A549 (cell line): ENCODE results near the gene VPS51. TPM values are rescaled to one million over a fixed set of nuclear protein-coding genes. Genes with fewer than 3 reads are reported as not detected.

ENCODE experiments used
- ATAC-seq, 2 experiments: fragments of 200-7000 bp in 1 of 2; fragments of >200 bp in 1 of 2; cut with Nextera tagmentation in 1 of 2; cut with Tn5 transposase in 1 of 2; 3 replicates each; pipeline versions ENCODE4 v1.8.0 to v1.9.1; 2018 to 2020; ENCODE audit warnings: mild to moderate bottlenecking in 1 of 2, moderate library complexity in 1 of 2
- CTCF ChIA-PET: fragments of 300-600 bp; sonication (Branson Sonifier 250); formaldehyde crosslinking; extraction: SDS; loops from one replicate; lab custom pipeline; 2021; ENCODE audit warnings: antibody characterized with exemption, inconsistent platforms; lab: Yijun Ruan, JAX
- POLR2A ChIA-PET: fragments of 350-600 bp; formaldehyde crosslinking; extraction: SDS; loops from one replicate; lab custom pipeline; 2021; ENCODE audit warnings: antibody characterized with exemption, inconsistent platforms; lab: Yijun Ruan, JAX
- DNase-seq, 2 experiments: peaks; one replicate each; pipeline versions ENCODE4 v3.0.0 to v3.0.0-alpha.2; 2011 to 2016; ENCODE audit warnings: low read depth in 1 of 2, low spot score in 1 of 2
- FAIRE-seq: peaks from 2 replicates; lab custom pipeline; 2011; peaks lifted over from hg19 to GRCh38; lab: Jason Lieb, UNC
- H3K27ac ChIP-seq, 2 experiments: fragments of >200 bp; sonication (Bioruptor Twin); formaldehyde crosslinking; 3 replicates each; pipeline ENCODE4 v1.5.1; 2016 to 2017
- H3K4me1 ChIP-seq: fragments of >200 bp; sonication (Bioruptor Twin); formaldehyde crosslinking; 3 replicates; pipeline ENCODE4 v1.6.1; 2016
- H3K4me2 ChIP-seq: fragments of >200 bp; sonication (Bioruptor Twin); formaldehyde crosslinking; 3 replicates; pipeline ENCODE4 v1.6.1; 2016
- H3K4me3 ChIP-seq: fragments of >200 bp; sonication (Bioruptor Twin); formaldehyde crosslinking; 3 replicates; pipeline ENCODE4 v1.5.1; 2016
- H3K9me3 ChIP-seq: fragments of >200 bp; sonication (Bioruptor Twin); formaldehyde crosslinking; 3 replicates; pipeline ENCODE4 v1.6.1; 2016
- BCL3 ChIP-seq: fragments of >200 bp; sonication (Bioruptor Twin); formaldehyde crosslinking; IDR thresholded peaks from 3 replicates; pipeline ENCODE4 v1.6.1; 2016
- CBX8 ChIP-seq: fragments of 200-600 bp; sonication (generic); IDR thresholded peaks from 2 replicates; pipeline ENCODE4 v1.6.1; 2016
- E2F6 ChIP-seq: IDR thresholded peaks from 2 replicates; pipeline ENCODE4 v1.6.1; 2012; ENCODE audit warnings: low read depth, borderline replicate concordance
- EHF ChIP-seq: fragments of 250-450 bp; sonication (Bioruptor Pico); IDR thresholded peaks from 2 replicates; pipeline ENCODE4 v1.5.0; 2020; ENCODE audit warnings: mild to moderate bottlenecking
- EP300 ChIP-seq, 2 experiments: fragments of >200 bp; sonication (Bioruptor Twin); formaldehyde crosslinking; IDR thresholded peaks; 2 replicates in 1 of 2; 3 replicates in 1 of 2; pipeline ENCODE4 v1.6.1; 2016 to 2017
- ESRRA ChIP-seq: fragments of 150-350 bp; IDR thresholded peaks from 2 replicates; pipeline ENCODE4 v1.6.1; 2014; ENCODE audit warnings: mild to moderate bottlenecking, low read length, borderline replicate concordance
- FOSB ChIP-seq: fragments of 250-450 bp; sonication (Bioruptor Pico); IDR thresholded peaks from 2 replicates; pipeline ENCODE4 v1.5.0; 2020; ENCODE audit warnings: mild to moderate bottlenecking, moderate library complexity
- FOSL2 ChIP-seq, 2 experiments: fragments of 450-650 bp in 1 of 2; fragments of >200 bp in 1 of 2; sonication (Bioruptor Twin) in 1 of 2; formaldehyde crosslinking; IDR thresholded peaks; 2 replicates each; pipeline versions ENCODE4 v1.5.0 to v1.6.1; 2016 to 2020; ENCODE audit warnings: mild to moderate bottlenecking in 1 of 2, moderate library complexity in 1 of 2
- HOXB13 ChIP-seq: fragments of 250-450 bp; sonication (Bioruptor Pico); IDR thresholded peaks from 2 replicates; pipeline ENCODE4 v1.5.0; 2020; ENCODE audit warnings: low read depth, mild to moderate bottlenecking, moderate library complexity
- HOXB5 ChIP-seq: fragments of 250-450 bp; sonication (Bioruptor Pico); IDR thresholded peaks from 2 replicates; pipeline ENCODE4 v1.5.0; 2020; ENCODE audit warnings: mild to moderate bottlenecking, moderate library complexity
- JUN ChIP-seq, 2 experiments: fragments of >200 bp; sonication (Bioruptor Twin); formaldehyde crosslinking; IDR thresholded peaks; 2 replicates in 1 of 2; 3 replicates in 1 of 2; pipeline ENCODE4 v1.6.1; 2016 to 2017
- JUNB ChIP-seq: fragments of >200 bp; sonication (Bioruptor Twin); formaldehyde crosslinking; IDR thresholded peaks from 2 replicates; pipeline ENCODE4 v1.6.1; 2016
- KDM1A ChIP-seq: fragments of 200-600 bp; sonication (generic); IDR thresholded peaks from 2 replicates; pipeline ENCODE4 v1.6.1; 2016; ENCODE audit warnings: low read depth, mild to moderate bottlenecking
- MAFK ChIP-seq: fragments of 450-650 bp; IDR thresholded peaks from 2 replicates; pipeline ENCODE4 v1.6.1; 2014; ENCODE audit not compliant: partially characterized antibody
- MAZ ChIP-seq: fragments of 150-350 bp; IDR thresholded peaks from 2 replicates; pipeline ENCODE4 v1.6.1; 2014; ENCODE audit warnings: antibody characterized with exemption, low read depth, low read length, borderline replicate concordance
- NPAS2 ChIP-seq: fragments of 250-450 bp; sonication (Bioruptor Pico); IDR thresholded peaks from 2 replicates; pipeline ENCODE4 v1.8.0; 2022; ENCODE audit warnings: mild to moderate bottlenecking, moderate library complexity, borderline replicate concordance
- NR3C1 ChIP-seq: fragments of >200 bp; sonication (Bioruptor Twin); formaldehyde crosslinking; IDR thresholded peaks from 3 replicates; pipeline ENCODE4 v1.6.1; 2017
- PHF8 ChIP-seq: fragments of 200-600 bp; sonication (generic); IDR thresholded peaks from 2 replicates; pipeline ENCODE4 v1.6.1; 2016; ENCODE audit warnings: low read depth, mild to moderate bottlenecking, antibody characterized with exemption, moderate library complexity, borderline replicate concordance
- POLR2A ChIP-seq: IDR thresholded peaks from 2 replicates; pipeline ENCODE4 v1.6.1; 2012; ENCODE audit warnings: mild to moderate bottlenecking, low read length
- POLR2AphosphoS2 ChIP-seq: conservative IDR thresholded peaks from 2 replicates; pipeline ENCODE4 v1.6.1; 2012; ENCODE audit warnings: low read length, improper control_type of control experiment, inconsistent platforms
- RARB ChIP-seq: fragments of 250-450 bp; sonication (Bioruptor Pico); IDR thresholded peaks from 2 replicates; pipeline ENCODE4 v1.8.0; 2021; ENCODE audit warnings: mild to moderate bottlenecking, moderate library complexity
- RCOR1 ChIP-seq: fragments of 150-350 bp; IDR thresholded peaks from 2 replicates; pipeline ENCODE4 v1.6.1; 2014; ENCODE audit warnings: antibody characterized with exemption, low read length, low read depth
- RFX5 ChIP-seq: fragments of 450-650 bp; IDR thresholded peaks from 2 replicates; pipeline ENCODE4 v1.7.1; 2014; ENCODE audit warnings: antibody characterized with exemption, mild to moderate bottlenecking, moderate library complexity
- RNF2 ChIP-seq: fragments of 200-600 bp; sonication (generic); IDR thresholded peaks from 2 replicates; pipeline ENCODE4 v1.6.1; 2016; ENCODE audit warnings: low read depth, mild to moderate bottlenecking, antibody characterized with exemption, moderate library complexity, borderline replicate concordance
- SREBF2 ChIP-seq: fragments of 450-650 bp; IDR thresholded peaks from 2 replicates; pipeline ENCODE4 v1.6.1; 2014; ENCODE audit warnings: mild to moderate bottlenecking, moderate library complexity
- ZNF302 ChIP-seq: fragments of 250-450 bp; sonication (Bioruptor Pico); IDR thresholded peaks from 2 replicates; pipeline ENCODE4 v1.9.0; 2021; ENCODE audit warnings: inconsistent platforms, mild to moderate bottlenecking, moderate library complexity
- ZSCAN20 ChIP-seq: fragments of 250-450 bp; sonication (Bioruptor Pico); IDR thresholded peaks from 2 replicates; pipeline ENCODE4 v1.8.0; 2022; ENCODE audit warnings: mild to moderate bottlenecking, moderate library complexity
- WGBS: methylation state at CpG from one replicate; pipeline ENCODE4 v1.1.6; 2017; ENCODE audit errors: missing lambda C conversion rate; 5-methylcytosine and 5-hydroxymethylcytosine counted together
- polyA plus RNA-seq, 4 experiments: library from polyadenylated mRNA; depleted of rRNA in 3 of 4; stranded (reverse); fragments of >200 nt; fragmentation: RNase III in 1 of 4; extraction: RNeasy Plus Mini Kit Qiagen cat#74134 plus additional on column Dnase treatment in 1 of 4; gene quantifications; 2 replicates in 3 of 4; 3 replicates in 1 of 4; pipeline ENCODE4 v1.2.3, GENCODE V29; 2011 to 2017
- TF ChIP-seq, protein P1 (sequence below): IDR thresholded peaks from 2 replicates; pipeline ENCODE4 v1.6.1; 2012
- TF ChIP-seq, protein P2 (sequence below): fragments of 250-450 bp; sonication (Bioruptor Pico); IDR thresholded peaks from 2 replicates; pipeline ENCODE4 v1.5.0; 2021; ENCODE audit warnings: mild to moderate bottlenecking, moderate library complexity, borderline replicate concordance

Gene VPS51
- polyA plus RNA-seq, 2 of the 4 experiments (the other 2 are of a cell fraction), result 37.2 to 51.0 TPM

GRCh38 chr11:65095427-65095826 lies 587 bp upstream of the VPS51 start:
- FAIRE-seq, result no peak
- TF ChIP-seq EHF, result no peak
- TF ChIP-seq RNF2, result no peak
- no peak for TF ChIP-seq ESRRA
- no peak for TF ChIP-seq HOXB5 (CRISPR knock-in tag)
- no peak for TF ChIP-seq FOSB (CRISPR knock-in tag)
- no peak for TF ChIP-seq MAFK
- no peak for TF ChIP-seq RFX5
- TF ChIP-seq PHF8, result no peak
- no peak for TF ChIP-seq ZNF302 (CRISPR knock-in tag)
- no peak for TF ChIP-seq NPAS2 (CRISPR knock-in tag)
- no peak for TF ChIP-seq ZSCAN20 (CRISPR knock-in tag)
- TF ChIP-seq, protein P1, sequence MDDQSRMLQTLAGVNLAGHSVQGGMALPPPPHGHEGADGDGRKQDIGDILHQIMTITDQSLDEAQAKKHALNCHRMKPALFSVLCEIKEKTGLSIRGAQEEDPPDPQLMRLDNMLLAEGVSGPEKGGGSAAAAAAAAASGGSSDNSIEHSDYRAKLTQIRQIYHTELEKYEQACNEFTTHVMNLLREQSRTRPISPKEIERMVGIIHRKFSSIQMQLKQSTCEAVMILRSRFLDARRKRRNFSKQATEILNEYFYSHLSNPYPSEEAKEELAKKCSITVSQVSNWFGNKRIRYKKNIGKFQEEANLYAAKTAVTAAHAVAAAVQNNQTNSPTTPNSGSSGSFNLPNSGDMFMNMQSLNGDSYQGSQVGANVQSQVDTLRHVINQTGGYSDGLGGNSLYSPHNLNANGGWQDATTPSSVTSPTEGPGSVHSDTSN, result no peak
- TF ChIP-seq MAZ, result no peak
- no peak for TF ChIP-seq POLR2AphosphoS2
- TF ChIP-seq, all 56 proteins: peak for 0
- H3K4me3 ChIP-seq, result no peak overlapping the region
- 85% methylated on average over 21 of the region's 22 CpGs for WGBS
- ATAC-seq (no peak), DNase-seq (no peak)
- POLR2A ChIA-PET, result interaction anchor here (1.1 to 3.0 kb wide), 2 partner anchors 16 to 251 kb away, joined by 3 to 8 read pairs; partner anchors contain the start of genes CDC42BPG and TM7SF2
- H3K27ac ChIP-seq, result peak overlapping the region; percentile 95 to 96; a peak in 4 of 6 replicates
- H3K4me2 ChIP-seq, result peak overlapping the region; percentile 98
- CTCF ChIA-PET, result interaction anchor here (2.3 to 9.2 kb wide), 3 partner anchors 10 to 81 kb away, joined by 7 to 153 read pairs (median 8); partner anchors contain the start of genes ARL2 and TM7SF2
- H3K9me3 ChIP-seq, result no peaks in the 10 kb centered on the region
- H3K4me1 ChIP-seq, result peaks cover 8% of the 10 kb centered on the region; the same call in 1 of the 3 replicates

DNA sequence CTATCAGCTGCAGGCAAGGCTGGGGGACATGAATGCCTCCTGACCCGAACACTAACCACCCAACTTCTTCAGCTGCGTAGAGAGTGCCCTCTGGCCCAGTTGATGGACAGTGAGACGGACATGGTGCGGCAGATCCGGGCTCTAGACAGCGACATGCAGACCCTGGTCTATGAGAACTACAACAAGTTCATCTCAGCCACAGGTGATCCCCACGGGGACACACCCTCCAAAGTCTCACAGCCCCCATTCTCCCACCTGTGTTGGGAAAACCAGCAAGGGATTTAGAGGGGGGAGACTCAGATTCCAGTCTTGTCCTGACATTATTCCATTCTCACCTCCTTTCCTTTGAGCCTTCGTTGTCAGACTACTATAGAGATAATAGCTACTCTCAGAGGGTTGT lies 912 bp downstream of the VPS51 start:
- TF ChIP-seq JUN (IDR thresholded peaks at IDR 0.05), result no peak
- TF ChIP-seq FOSB (CRISPR knock-in tag), result no peak
- TF ChIP-seq, protein P2, sequence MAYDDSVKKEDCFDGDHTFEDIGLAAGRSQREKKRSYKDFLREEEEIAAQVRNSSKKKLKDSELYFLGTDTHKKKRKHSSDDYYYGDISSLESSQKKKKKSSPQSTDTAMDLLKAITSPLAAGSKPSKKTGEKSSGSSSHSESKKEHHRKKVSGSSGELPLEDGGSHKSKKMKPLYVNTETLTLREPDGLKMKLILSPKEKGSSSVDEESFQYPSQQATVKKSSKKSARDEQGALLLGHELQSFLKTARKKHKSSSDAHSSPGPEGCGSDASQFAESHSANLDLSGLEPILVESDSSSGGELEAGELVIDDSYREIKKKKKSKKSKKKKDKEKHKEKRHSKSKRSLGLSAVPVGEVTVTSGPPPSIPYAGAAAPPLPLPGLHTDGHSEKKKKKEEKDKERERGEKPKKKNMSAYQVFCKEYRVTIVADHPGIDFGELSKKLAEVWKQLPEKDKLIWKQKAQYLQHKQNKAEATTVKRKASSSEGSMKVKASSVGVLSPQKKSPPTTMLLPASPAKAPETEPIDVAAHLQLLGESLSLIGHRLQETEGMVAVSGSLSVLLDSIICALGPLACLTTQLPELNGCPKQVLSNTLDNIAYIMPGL, result no peak
- no peak for TF ChIP-seq E2F6
- no peak for TF ChIP-seq CBX8
- TF ChIP-seq ZSCAN20 (CRISPR knock-in tag), result no peak
- no peak for TF ChIP-seq BCL3
- no peak for TF ChIP-seq RCOR1
- no peak for TF ChIP-seq POLR2A
- no peak for TF ChIP-seq HOXB13 (CRISPR knock-in tag)
- no peak for TF ChIP-seq NR3C1
- no peak for TF ChIP-seq FOSL2 (IDR thresholded peaks at IDR 0.05)
- TF ChIP-seq FOSL2 (CRISPR knock-in tag; IDR thresholded peaks at IDR 0.05), result no peak
- no peak for TF ChIP-seq SREBF2
- TF ChIP-seq KDM1A, result no peak
- no peak for TF ChIP-seq RARB (CRISPR knock-in tag)
- TF ChIP-seq JUNB, result no peak
- TF ChIP-seq NPAS2 (CRISPR knock-in tag), result no peak
- no peak for TF ChIP-seq MAZ
- TF ChIP-seq RNF2, result no peak
- TF ChIP-seq EP300 (IDR thresholded peaks at IDR 0.05), result no peak
- FAIRE-seq (no peak), DNase-seq (no peak), ATAC-seq (peak; percentile 26 to 28; a peak in 4 of 6 replicates)
- ChIA-PET POLR2A (interaction anchor here (0.7 to 3.0 kb wide), 2 partner anchors 15 to 16 kb away, joined by 3 to 8 read pairs; partner anchors contain the start of gene TM7SF2), CTCF (interaction anchor here (1.0 to 9.2 kb wide), 5 partner anchors 9 to 82 kb away, joined by 3 to 153 read pairs (median 5); partner anchors contain the start of genes ARL2 and TM7SF2)
- peak overlapping the region; percentile 95 for H3K4me3 ChIP-seq
- peak overlapping the region; percentile 95 to 96 for H3K27ac ChIP-seq
- H3K4me2 ChIP-seq, result peak overlapping the region; percentile 98
- H3K4me1 ChIP-seq, result peaks cover 8% of the 10 kb centered on the region; the same call in 1 of the 3 replicates
- WGBS, result 56% methylated on average over 8 of the region's 8 CpGs
- H3K9me3 ChIP-seq, result no peaks in the 10 kb centered on the region
